K562 (cell line): ENCODE data around the gene CC2D2B. TPM values are rescaled to one million over a fixed set of nuclear protein-coding genes. Genes with fewer than 3 reads are reported as not detected.

Experiments used
- GTF2A2 ChIP-seq: IDR thresholded peaks from 2 replicates; pipeline ENCODE4 v1.6.1; 2016; ENCODE audit warnings: mild to moderate bottlenecking, missing genetic modification characterization, missing compliant biosample characterization
- HMGN3 ChIP-seq: IDR thresholded peaks from 2 replicates; pipeline ENCODE4 v1.6.1; 2011; ENCODE audit warnings: borderline replicate concordance, low read depth, mild to moderate bottlenecking, mixed read lengths, low read length; ENCODE audit not compliant: insufficient read length; ENCODE audit errors: extremely low read depth
- KDM5B ChIP-seq: fragments of 200-600 bp; sonication (generic); IDR thresholded peaks from 2 replicates; pipeline ENCODE4 v1.6.1; 2012; ENCODE audit warnings: low read depth, mild to moderate bottlenecking, moderate library complexity, low read length, control low read depth, inconsistent platforms; ENCODE audit not compliant: insufficient replicate concordance
- NFE2L1 ChIP-seq: fragments of 450-650 bp; IDR thresholded peaks from 2 replicates; pipeline ENCODE4 v1.6.1; 2016; ENCODE audit warnings: missing genetic modification characterization, low read depth, mild to moderate bottlenecking, missing compliant biosample characterization, moderate library complexity, borderline replicate concordance
- SAFB2 ChIP-seq: fragments of 200-400 bp; formaldehyde crosslinking; IDR thresholded peaks from 2 replicates; pipeline ENCODE4 v1.6.1; 2018; ENCODE audit warnings: borderline replicate concordance, low read length, low read depth, moderate library complexity; ENCODE audit not compliant: severe bottlenecking
- SIN3B ChIP-seq: fragments of 450-650 bp; IDR thresholded peaks from 2 replicates; pipeline ENCODE4 v1.6.1; 2017; ENCODE audit warnings: low read depth, mild to moderate bottlenecking, moderate library complexity
- SMAD2 ChIP-seq: fragments of 150-350 bp; IDR thresholded peaks from 2 replicates; pipeline ENCODE4 v1.6.1; 2014; ENCODE audit warnings: low read depth, mild to moderate bottlenecking, low read length
- ZBTB1 ChIP-seq: sonication (generic); formaldehyde crosslinking; IDR thresholded peaks from 2 replicates; pipeline ENCODE4 v1.8.1; 2023; ENCODE audit warnings: missing genetic modification reagents, low read depth, mild to moderate bottlenecking, borderline replicate concordance
- ZNF586 ChIP-seq: fragments of 450-650 bp; formaldehyde crosslinking; conservative IDR thresholded peaks from 2 replicates; pipeline ENCODE4 v1.4.0; 2020; ENCODE audit warnings: mild to moderate bottlenecking, moderate library complexity
- polyA plus RNA-seq, 8 experiments: library from polyadenylated mRNA; depleted of rRNA in 4 of 8; stranded (reverse) in 5 of 8; unstranded in 3 of 8; fragments of >200 nt; fragmentation: Nextera tagmentation in 2 of 8; fragmentation: Illumina TruSeq in 1 of 8; extraction: Ambion mirVana in 2 of 8; extraction: Trizol in 1 of 8; gene quantifications; 2 replicates each; pipeline versions ENCODE4 v1.2.1 to v1.2.3, GENCODE V29; 2011 to 2014; ENCODE audit warnings: inconsistent platforms in 1 of 8, missing spikeins in 1 of 8
- total RNA-seq, 7 experiments: library from RNA; depleted of rRNA in 6 of 7; stranded (reverse); fragments of >200 nt in 6 of 7; fragmentation: Illumina TruSeq in 2 of 7; extraction: Trizol in 2 of 7; gene quantifications; 2 replicates each; pipeline versions ENCODE4 v1.2.1 to v1.2.3, GENCODE V29; 2011 to 2021; ENCODE audit warnings: low replicate concordance in 1 of 7
- TF ChIP-seq, protein P1 (sequence below), 2 experiments: fragments of 450-650 bp in 1 of 2; sonication (generic) in 1 of 2; formaldehyde crosslinking in 1 of 2; IDR thresholded peaks; 2 replicates each; pipeline versions ENCODE4 v1.7.1 to v1.9.0; 2016 to 2022; ENCODE audit warnings: inconsistent platforms in 1 of 2, mild to moderate bottlenecking in 1 of 2, missing genetic modification reagents in 1 of 2
- TF ChIP-seq, protein P2 (sequence below): fragments of 450-650 bp; IDR thresholded peaks from 2 replicates; pipeline ENCODE4 v1.7.1; 2018; ENCODE audit warnings: mild to moderate bottlenecking, low read depth; ENCODE audit not compliant: partially characterized antibody
- TF ChIP-seq, protein P3 (sequence below): sonication (generic); formaldehyde crosslinking; IDR thresholded peaks from 2 replicates; pipeline ENCODE4 v1.8.1; 2022; ENCODE audit warnings: missing genetic modification reagents

The CC2D2B gene
- total and polyA plus RNA-seq, 9 of the 15 experiments (the other 6 are each of a cell fraction or from before 2014, with no cell fraction given), result 0.10 to 0.34 (median 0.20) TPM; not detected in 5

DNA sequence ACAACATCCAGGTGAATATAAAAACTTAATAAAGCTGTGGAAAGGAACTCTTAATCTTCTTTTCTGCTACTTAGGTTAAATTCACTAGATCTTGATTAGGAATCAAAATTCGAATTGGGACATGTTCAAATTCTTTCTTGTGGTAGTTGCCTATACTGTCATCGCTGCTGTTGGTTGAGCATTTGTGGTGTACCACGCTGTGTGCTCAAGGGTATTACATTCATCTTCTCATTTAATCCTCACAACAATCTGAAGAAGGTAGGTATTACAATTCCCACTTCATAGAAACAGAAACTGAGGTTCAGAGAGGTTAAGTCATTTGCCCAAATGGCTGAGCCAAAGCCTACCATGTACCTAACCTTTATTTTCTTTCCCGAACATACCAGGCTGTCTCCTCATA, 39.9 kb upstream of the CC2D2B start (continued):
- TF ChIP-seq, protein P1, sequence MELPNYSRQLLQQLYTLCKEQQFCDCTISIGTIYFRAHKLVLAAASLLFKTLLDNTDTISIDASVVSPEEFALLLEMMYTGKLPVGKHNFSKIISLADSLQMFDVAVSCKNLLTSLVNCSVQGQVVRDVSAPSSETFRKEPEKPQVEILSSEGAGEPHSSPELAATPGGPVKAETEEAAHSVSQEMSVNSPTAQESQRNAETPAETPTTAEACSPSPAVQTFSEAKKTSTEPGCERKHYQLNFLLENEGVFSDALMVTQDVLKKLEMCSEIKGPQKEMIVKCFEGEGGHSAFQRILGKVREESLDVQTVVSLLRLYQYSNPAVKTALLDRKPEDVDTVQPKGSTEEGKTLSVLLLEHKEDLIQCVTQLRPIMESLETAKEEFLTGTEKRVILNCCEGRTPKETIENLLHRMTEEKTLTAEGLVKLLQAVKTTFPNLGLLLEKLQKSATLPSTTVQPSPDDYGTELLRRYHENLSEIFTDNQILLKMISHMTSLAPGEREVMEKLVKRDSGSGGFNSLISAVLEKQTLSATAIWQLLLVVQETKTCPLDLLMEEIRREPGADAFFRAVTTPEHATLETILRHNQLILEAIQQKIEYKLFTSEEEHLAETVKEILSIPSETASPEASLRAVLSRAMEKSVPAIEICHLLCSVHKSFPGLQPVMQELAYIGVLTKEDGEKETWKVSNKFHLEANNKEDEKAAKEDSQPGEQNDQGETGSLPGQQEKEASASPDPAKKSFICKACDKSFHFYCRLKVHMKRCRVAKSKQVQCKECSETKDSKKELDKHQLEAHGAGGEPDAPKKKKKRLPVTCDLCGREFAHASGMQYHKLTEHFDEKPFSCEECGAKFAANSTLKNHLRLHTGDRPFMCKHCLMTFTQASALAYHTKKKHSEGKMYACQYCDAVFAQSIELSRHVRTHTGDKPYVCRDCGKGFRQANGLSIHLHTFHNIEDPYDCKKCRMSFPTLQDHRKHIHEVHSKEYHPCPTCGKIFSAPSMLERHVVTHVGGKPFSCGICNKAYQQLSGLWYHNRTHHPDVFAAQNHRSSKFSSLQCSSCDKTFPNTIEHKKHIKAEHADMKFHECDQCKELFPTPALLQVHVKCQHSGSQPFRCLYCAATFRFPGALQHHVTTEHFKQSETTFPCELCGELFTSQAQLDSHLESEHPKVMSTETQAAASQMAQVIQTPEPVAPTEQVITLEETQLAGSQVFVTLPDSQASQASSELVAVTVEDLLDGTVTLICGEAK (IDR thresholded peaks at IDR 0.05), result no peak
- TF ChIP-seq, protein P1 (CRISPR knock-in tag; IDR thresholded peaks at IDR 0.05), result no peak
- TF ChIP-seq, protein P2, sequence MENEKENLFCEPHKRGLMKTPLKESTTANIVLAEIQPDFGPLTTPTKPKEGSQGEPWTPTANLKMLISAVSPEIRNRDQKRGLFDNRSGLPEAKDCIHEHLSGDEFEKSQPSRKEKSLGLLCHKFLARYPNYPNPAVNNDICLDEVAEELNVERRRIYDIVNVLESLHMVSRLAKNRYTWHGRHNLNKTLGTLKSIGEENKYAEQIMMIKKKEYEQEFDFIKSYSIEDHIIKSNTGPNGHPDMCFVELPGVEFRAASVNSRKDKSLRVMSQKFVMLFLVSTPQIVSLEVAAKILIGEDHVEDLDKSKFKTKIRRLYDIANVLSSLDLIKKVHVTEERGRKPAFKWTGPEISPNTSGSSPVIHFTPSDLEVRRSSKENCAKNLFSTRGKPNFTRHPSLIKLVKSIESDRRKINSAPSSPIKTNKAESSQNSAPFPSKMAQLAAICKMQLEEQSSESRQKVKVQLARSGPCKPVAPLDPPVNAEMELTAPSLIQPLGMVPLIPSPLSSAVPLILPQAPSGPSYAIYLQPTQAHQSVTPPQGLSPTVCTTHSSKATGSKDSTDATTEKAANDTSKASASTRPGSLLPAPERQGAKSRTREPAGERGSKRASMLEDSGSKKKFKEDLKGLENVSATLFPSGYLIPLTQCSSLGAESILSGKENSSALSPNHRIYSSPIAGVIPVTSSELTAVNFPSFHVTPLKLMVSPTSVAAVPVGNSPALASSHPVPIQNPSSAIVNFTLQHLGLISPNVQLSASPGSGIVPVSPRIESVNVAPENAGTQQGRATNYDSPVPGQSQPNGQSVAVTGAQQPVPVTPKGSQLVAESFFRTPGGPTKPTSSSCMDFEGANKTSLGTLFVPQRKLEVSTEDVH, result no peak
- TF ChIP-seq SIN3B (no peak), GTF2A2 (tag) (no peak), ZNF586 (CRISPR knock-in tag) (no peak), SMAD2 (no peak), KDM5B (no peak), SAFB2 (no peak), HMGN3 (no peak), ZBTB1 (CRISPR knock-in tag) (no peak), NFE2L1 (tag) (no peak)
- TF ChIP-seq, protein P3, sequence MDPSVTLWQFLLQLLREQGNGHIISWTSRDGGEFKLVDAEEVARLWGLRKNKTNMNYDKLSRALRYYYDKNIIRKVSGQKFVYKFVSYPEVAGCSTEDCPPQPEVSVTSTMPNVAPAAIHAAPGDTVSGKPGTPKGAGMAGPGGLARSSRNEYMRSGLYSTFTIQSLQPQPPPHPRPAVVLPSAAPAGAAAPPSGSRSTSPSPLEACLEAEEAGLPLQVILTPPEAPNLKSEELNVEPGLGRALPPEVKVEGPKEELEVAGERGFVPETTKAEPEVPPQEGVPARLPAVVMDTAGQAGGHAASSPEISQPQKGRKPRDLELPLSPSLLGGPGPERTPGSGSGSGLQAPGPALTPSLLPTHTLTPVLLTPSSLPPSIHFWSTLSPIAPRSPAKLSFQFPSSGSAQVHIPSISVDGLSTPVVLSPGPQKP (CRISPR knock-in tag), result no peak
- TF ChIP-seq, all 486 proteins: peak for 0
